Epithelial cell of proximal tubule (primary cell): Measurements from ENCODE around the gene TRUB1. TPM values are rescaled to one million over a fixed set of nuclear protein-coding genes. Genes with fewer than 3 reads are reported as not detected.
A peak's percentile ranks its signal among the peaks of the same experiment; 100 is the strongest.

Source experiments
- DNase-seq: peaks from one replicate; pipeline ENCODE4 v3.0.0-alpha.2; 2011; ENCODE audit warnings: low read depth
- H3K4me3 ChIP-seq: 2 replicates; pipeline ENCODE4 v1.5.1; 2011; ENCODE audit warnings: low read depth, mild to moderate bottlenecking, low read length
- CTCF ChIP-seq: conservative IDR thresholded peaks from 2 replicates; pipeline ENCODE4 v1.5.1; 2012; ENCODE audit warnings: low read depth, mild to moderate bottlenecking, low read length
- total RNA-seq: library from RNA; depleted of rRNA; stranded (reverse); fragments of >200 nt; gene quantifications from 2 replicates; pipeline ENCODE4 v1.2.3, GENCODE V29; 2015

TRUB1 gene
- total RNA-seq, 1 donor from 2014 or later = 53.7 TPM

GRCh38 chr10:114914560-114914959, 23.4 kb upstream of the TRUB1 start:
- no peak for DNase-seq
- TF ChIP-seq CTCF = no peak
- H3K4me3 ChIP-seq = no peak overlapping the region

DNA sequence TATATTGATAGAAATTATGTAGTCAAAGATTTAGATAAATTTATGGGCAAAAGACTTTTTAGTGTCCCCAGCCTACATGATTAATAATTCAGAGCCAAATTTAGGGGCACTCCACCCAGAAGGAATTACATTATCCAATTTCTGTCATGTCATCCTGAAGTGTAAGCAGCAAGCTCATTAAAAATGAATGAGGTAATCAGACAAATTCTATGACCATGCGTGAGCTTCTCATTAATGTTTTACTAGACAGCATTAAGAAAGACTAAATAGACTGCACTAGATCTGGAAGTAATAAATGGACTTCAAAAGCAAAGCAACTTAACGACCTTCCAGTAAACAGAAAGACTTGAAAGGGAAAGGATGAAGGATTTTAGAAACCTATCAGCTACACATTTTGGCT, 22.7 kb upstream of the TRUB1 start:
- no peak for TF ChIP-seq CTCF
- no peak overlapping the region for H3K4me3 ChIP-seq
- peak; percentile 80 for DNase-seq

GRCh38 chr10:114916653-114917052, 21.3 kb upstream of the TRUB1 start:
- H3K4me3 ChIP-seq = no peak overlapping the region
- no peak for DNase-seq
- no peak for TF ChIP-seq CTCF

DNA sequence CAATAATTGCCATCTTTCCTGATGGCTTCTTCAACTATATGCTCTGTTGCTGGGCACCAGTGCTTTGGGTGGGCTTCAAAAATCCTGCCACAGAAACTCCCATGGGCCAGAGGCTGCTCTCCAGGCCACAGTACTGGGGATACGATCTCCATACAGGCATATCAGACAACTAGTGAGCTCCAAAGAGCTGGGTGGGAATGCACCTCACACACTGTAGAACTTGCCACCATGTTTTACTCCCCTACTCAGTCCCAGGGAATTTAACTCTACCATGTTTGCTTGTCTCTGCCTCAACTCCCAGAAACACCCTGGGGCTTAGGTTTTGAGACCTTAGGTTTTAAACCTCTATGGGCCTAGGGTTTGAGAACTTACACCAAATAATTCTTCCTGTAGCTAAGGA, 20.5 kb upstream of the TRUB1 start:
- no peak overlapping the region for H3K4me3 ChIP-seq
- TF ChIP-seq CTCF = no peak
- no peak for DNase-seq

DNA sequence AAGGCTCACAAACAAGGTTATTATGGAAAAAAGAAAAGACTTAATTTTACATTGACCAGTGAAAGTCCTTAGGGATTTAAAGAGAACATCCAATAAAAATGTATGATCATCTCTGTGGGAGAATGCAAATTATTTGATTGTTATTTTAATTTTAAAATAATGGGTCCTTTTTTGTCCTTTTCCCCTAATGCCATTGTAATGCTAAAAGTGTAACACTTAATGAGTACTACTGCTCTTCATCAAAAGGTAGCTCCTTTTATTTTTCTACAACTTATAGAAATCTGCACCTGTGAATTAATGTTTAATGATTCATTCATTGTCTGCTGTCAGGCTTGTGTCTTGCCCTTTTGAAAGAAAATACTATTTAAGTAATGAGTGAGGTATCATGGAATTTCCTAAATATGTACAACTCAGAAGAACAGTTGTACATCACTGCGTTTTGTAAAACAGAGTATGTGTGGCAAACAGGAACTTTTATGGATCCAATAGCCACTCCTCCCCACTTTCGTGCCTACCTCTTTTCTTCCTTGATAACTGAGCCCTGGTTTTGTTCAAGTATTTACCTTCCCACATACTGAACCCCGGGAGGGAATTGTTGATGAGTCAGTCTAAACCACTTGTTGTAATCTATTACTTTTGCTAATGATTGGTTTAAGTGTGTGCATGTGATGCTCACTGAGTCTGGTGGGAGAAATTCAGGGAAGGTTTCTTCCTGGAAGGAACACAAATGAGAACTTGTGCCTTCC, 19.9 kb upstream of the TRUB1 start:
- no peak overlapping the region for H3K4me3 ChIP-seq
- DNase-seq = peak; percentile 96
- TF ChIP-seq CTCF = no peak

DNA sequence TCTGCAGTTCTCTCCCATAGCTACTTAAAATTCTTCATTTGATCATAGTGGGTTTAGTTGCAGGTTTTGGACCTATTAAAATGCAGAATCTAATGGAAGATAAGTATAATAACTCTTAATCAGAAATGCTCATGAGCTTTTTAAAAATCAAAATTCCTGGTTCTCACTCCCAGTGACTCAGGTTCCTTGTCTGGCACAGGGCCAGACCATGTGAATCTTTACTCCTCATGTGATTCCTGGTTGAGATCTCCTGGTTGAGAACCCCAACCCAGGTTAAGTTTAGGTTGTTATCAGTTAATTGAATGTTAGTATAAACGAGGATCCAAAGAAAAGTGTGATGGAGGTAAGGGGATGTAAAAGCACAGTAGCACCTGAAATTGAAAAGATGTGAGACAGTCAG, 17.5 kb upstream of the TRUB1 start:
- TF ChIP-seq CTCF = no peak
- DNase-seq = no peak
- H3K4me3 ChIP-seq = no peak overlapping the region

DNA sequence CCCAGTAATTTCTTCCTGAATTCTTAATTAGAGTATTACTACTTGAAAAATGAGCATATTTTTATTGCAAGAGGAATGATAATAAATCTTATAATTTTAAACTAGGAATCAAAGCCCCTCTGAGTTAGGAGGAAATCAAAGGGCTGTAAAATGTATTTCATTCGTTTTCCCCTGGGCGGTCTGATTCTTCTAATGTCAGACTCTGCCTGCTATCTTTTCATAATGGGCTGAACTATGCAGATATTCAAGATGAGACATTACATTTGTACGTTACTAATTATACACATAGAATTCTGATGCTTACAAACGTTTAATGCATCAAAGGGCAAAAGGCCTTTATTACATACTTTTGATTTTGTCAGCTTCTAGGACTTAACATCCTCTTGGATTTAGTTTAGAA, 16.0 kb upstream of the TRUB1 start:
- no peak overlapping the region for H3K4me3 ChIP-seq
- DNase-seq = no peak
- TF ChIP-seq CTCF = no peak
